GM12891 (cell line): Measurements from ENCODE around the gene IER3.

ENCODE experiments used
- POLR2AphosphoS5 ChIP-seq: IDR thresholded peaks from 2 replicates; pipeline ENCODE4 v1.6.1; 2011; ENCODE audit warnings: low read depth, low read length, control low read depth
- TAF1 ChIP-seq: IDR thresholded peaks from 2 replicates; pipeline ENCODE4 v1.6.1; 2011; ENCODE audit warnings: low read depth, low read length, control low read depth

DNA sequence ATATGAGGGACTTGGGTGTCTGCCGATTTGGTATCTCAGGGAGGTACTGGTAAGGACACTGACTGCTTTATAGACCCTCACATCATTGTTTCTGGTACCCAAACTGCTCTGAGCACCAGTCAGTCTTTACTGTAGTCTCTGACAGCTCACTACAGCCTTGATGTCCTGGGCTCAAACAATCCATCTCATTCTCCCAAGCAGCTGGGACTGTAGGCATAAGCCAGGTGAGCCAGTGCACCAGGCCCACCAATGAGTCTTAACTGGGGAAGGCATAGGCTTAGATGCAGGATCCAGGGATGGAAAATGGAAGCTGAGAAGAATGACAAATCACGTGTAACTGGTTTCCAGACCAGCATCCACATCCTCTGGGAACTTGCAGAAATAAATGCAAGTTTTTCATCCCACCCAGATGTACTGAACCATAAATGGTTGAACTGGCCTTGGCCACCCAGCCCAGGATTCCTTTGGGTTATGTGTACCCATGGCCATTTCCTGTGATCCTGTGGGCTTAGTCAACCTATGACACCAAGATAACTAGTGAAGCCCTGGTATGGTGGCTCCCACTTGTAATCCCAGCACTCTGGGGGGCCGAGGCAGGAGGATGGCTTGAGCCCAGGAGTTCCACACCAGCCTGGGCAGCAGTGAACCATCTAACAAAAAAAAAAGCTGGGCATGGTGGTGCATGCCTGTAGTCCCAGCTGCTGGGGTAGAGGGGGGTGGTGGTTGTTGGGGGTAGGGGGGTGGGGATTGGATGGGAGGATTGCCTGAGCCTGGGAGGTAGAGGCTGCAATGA is 18.4 kb downstream of the IER3 start:
- TF ChIP-seq POLR2AphosphoS5 (peak; percentile 86), TAF1 (0 out of 2 replicates have a peak, but pooled peaks have one; percentile 16)
